Brain microvascular endothelial cell (primary cell): ENCODE data around the gene HMGXB3.

Experiments used
- DNase-seq: peaks from one replicate; pipeline ENCODE4 v3.0.0-alpha.2; 2020
- H3K27ac ChIP-seq: fragments of 250-450 bp; sonication (Bioruptor Pico); 2 replicates; pipeline ENCODE4 v1.5.1; 2020; ENCODE audit warnings: mild to moderate bottlenecking, moderate library complexity
- H3K27me3 ChIP-seq: fragments of 250-450 bp; sonication (Bioruptor Pico); replicated peaks from 2 replicates; pipeline ENCODE4 v1.5.1; 2020; ENCODE audit warnings: mild to moderate bottlenecking
- H3K36me3 ChIP-seq: fragments of 250-450 bp; sonication (Bioruptor Pico); replicated peaks from 2 replicates; pipeline ENCODE4 v1.5.1; 2020; ENCODE audit warnings: mild to moderate bottlenecking
- H3K4me3 ChIP-seq: 2 replicates; pipeline ENCODE4 v1.5.1; 2011; ENCODE audit warnings: low read depth, mild to moderate bottlenecking, control low read depth, low read length, moderate library complexity
- CTCF ChIP-seq: IDR thresholded peaks from 2 replicates; pipeline ENCODE4 v1.5.1; 2011; ENCODE audit warnings: low read depth, mild to moderate bottlenecking, moderate library complexity, low read length, control low read depth, inconsistent platforms; ENCODE audit errors: missing control alignments
- in situ Hi-C: cut with HindIII; loops from 2 replicates; pipeline ENCODE4 v1.10.0; 2017; ENCODE audit warnings: low sequenced_read_pairs, low pct_ligation_motif_present

The HMGXB3 gene

DNA sequence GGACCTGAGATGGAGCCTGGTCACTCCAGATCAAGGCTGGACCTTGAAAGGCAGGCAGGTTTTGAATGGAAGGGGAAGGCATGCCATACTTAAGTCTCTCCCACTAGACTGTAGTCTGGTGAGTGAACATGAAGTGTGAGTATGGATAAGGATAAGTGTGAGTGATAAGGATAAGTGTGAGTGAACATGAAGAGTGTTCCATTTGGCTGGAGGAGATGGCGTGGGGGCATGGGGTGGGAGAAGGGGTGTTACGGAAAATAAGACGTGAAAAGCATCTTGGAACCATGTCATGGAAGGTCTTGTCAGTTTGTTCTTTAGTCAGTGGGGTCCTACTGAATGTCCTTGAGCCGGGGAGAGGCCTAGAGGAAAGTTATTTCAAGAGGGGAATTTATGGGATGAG lies 32.8 kb downstream of the HMGXB3 start:
- TF ChIP-seq CTCF: no peak
- peaks cover 83% of the 10 kb centered on the region for H3K36me3 ChIP-seq
- H3K4me3 ChIP-seq: no peak overlapping the region
- no peak for DNase-seq
- no peak overlapping the region for H3K27ac ChIP-seq
- in situ Hi-C loops: no loop called here
- no peaks in the 10 kb centered on the region for H3K27me3 ChIP-seq

DNA sequence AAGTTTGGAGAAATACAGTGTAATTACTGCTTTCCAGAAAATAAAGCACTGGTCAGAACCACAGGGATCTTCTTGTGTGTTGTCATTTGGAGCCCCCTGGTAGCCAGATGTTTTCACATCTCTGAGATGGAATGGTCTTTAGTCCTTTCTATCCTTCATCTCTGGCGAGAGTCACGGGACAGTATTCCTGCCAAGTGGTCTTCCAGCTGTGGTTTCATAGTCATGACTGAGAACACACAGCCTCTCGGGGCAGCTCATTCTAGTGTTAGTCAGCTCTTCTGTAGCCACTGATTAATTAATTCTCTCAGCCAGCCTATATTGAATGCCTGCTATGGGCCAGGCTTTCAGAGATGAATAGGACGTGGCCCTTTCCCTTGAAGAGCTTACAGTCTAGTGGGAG lies 34.1 kb downstream of the HMGXB3 start:
- no peaks in the 10 kb centered on the region for H3K27me3 ChIP-seq
- peak overlapping the region; percentile 24 for H3K27ac ChIP-seq
- DNase-seq: peak; percentile 70
- H3K36me3 ChIP-seq: peaks cover 80% of the 10 kb centered on the region
- H3K4me3 ChIP-seq: no peak overlapping the region
- TF ChIP-seq CTCF: no peak
- in situ Hi-C loops: no loop called here

- no peak overlapping the region for H3K4me3 ChIP-seq
- in situ Hi-C loops: no loop called here
- TF ChIP-seq CTCF: no peak
- peak overlapping the region; percentile 91 for H3K27ac ChIP-seq
- peaks cover 77% of the 10 kb centered on the region for H3K36me3 ChIP-seq
- no peak for DNase-seq
- H3K27me3 ChIP-seq: no peaks in the 10 kb centered on the region
These were observed 34.8 kb downstream of the HMGXB3 start for GRCh38 chr5:150035139-150035895.

- Histone ChIP-seq H3K4me3 (no peak overlapping the region), H3K36me3 (peaks cover 77% of the 10 kb centered on the region), H3K27ac (peak overlapping the region; percentile 91), H3K27me3 (no peaks in the 10 kb centered on the region)
- peak; percentile 99 for DNase-seq
- TF ChIP-seq CTCF: no peak
- in situ Hi-C loops: no loop called here
These were observed 36.0 kb downstream of the HMGXB3 start for GRCh38 chr5:150036513-150036912.

GRCh38 chr5:150038547-150038946 lies 38.0 kb downstream of the HMGXB3 start:
- in situ Hi-C loops: no loop called here
- H3K4me3 ChIP-seq: no peak overlapping the region
- H3K27me3 ChIP-seq: no peaks in the 10 kb centered on the region
- H3K27ac ChIP-seq: no peak overlapping the region
- peaks cover 73% of the 10 kb centered on the region for H3K36me3 ChIP-seq
- DNase-seq: no peak
- TF ChIP-seq CTCF: no peak

DNA sequence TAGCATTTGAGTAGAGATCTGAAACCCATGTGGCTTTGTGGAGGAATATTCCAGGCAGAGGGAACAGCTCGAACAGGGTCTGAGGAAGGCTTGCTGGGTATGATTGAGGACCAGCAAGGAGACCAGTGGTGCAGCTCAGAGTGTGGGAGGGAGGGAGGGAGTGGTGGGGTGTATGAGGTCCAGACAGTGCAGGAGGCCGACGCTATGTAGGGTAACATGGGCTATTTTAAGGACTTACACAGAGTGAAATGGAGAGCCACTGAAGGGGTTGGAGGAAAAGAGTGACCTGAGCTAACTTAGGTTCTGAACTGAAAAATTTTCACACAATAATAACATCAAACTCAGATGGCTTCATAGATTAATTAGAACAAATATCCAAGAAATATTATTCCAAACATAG lies 41.9 kb downstream of the HMGXB3 start:
- Histone ChIP-seq H3K36me3 (peaks cover 60% of the 10 kb centered on the region), H3K4me3 (no peak overlapping the region), H3K27ac (no peak overlapping the region), H3K27me3 (no peaks in the 10 kb centered on the region)
- in situ Hi-C loops: no loop called here
- TF ChIP-seq CTCF: no peak
- DNase-seq: no peak
